ENCODE results near the gene MRNIP.

Gene MRNIP

DNA sequence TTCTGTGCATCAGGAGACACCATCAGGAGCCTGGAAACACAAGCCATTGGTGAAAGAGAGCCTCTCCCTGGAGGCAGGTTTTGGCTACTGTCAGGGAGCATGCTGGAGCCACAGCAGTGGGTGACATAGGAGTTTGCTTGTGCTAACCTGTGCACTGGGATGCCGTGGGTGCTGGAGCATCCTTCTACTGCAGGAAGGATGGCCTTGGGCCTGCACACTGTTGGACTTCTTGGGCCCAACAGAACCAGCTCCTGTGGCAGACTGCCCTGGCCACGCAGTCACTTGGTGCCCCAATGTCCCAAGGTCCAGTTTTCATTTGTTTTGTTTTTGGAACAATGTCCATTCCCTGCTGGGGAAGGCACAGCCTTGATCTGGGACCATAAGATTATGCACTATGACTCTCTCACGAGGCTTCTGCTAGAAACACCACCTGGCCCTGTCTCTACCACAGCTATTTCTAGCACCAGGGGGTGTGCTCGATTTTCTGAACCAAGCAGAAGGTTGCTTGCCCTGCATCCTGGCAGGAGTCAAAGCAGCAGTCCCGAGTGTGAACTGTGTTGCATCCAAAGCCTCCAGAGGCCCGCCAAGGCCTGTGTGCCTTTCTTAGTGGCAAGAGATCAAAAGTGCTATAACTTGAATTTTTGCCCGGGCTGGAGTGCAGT lies 70.3 kb downstream of the MRNIP start:
- DNase-seq = no peak

Data from 8988T (cell line).